SK-N-SH (cell line): ENCODE measurements around the gene NRG3. TPM values are rescaled to one million over a fixed set of nuclear protein-coding genes. Genes with fewer than 3 reads are reported as not detected.

Experiments
- CTCF ChIA-PET: fragments of 300-600, 350-600 bp; formaldehyde crosslinking; extraction: SDS; loops from one replicate; lab custom pipeline; 2021; lab: Yijun Ruan, JAX
- POLR2A ChIA-PET: fragments of 350-600 bp; sonication (Branson Sonifier 250); formaldehyde crosslinking; extraction: SDS; loops from one replicate; lab custom pipeline; 2020; ENCODE audit warnings: antibody characterized with exemption, inconsistent platforms; lab: Yijun Ruan, JAX
- DNase-seq: peaks from one replicate; pipeline ENCODE4 v3.0.0; 2012
- H2AFZ ChIP-seq: fragments of 200-600 bp; sonication (generic); 2 replicates; pipeline ENCODE4 v1.8.1; 2016; ENCODE audit warnings: antibody characterized with exemption, mild to moderate bottlenecking, low read depth
- H3F3A ChIP-seq: fragments of 200-600 bp; sonication (generic); replicated peaks from 2 replicates; pipeline ENCODE3; 2016; ENCODE audit warnings: antibody characterized with exemption, mild to moderate bottlenecking; ENCODE audit not compliant: insufficient read depth
- H3K27ac ChIP-seq, 2 experiments: fragments of 200-500 bp in 1 of 2; fragments of 200-600 bp in 1 of 2; sonication (Bioruptor generic) in 1 of 2; sonication (generic), shearing (Covaris generic) in 1 of 2; 2 replicates each; pipeline versions ENCODE4 v1.5.1 to v1.6.1; 2014 to 2016; ENCODE audit warnings: low read depth in 2 of 2, inconsistent platforms in 1 of 2, low read length in 1 of 2, mild to moderate bottlenecking in 1 of 2, mixed read lengths in 1 of 2
- H3K27me3 ChIP-seq: fragments of 200-600 bp; sonication (generic), shearing (Covaris generic); 2 replicates; pipeline ENCODE4 v1.6.1; 2016; ENCODE audit warnings: mixed run types; ENCODE audit not compliant: insufficient read depth
- H3K36me3 ChIP-seq, 2 experiments: fragments of 200-500 bp in 1 of 2; fragments of 200-600 bp in 1 of 2; sonication (Bioruptor generic) in 1 of 2; sonication (generic) in 1 of 2; replicated peaks in 1 of 2; 2 replicates each; pipeline versions ENCODE3 to v1.5.1; 2014 to 2016; ENCODE audit warnings: low read length in 1 of 2, mild to moderate bottlenecking in 1 of 2; ENCODE audit not compliant: insufficient read depth in 2 of 2, control insufficient read depth in 1 of 2
- H3K4me1 ChIP-seq, 2 experiments: fragments of 200-500 bp in 1 of 2; fragments of 200-600 bp in 1 of 2; sonication (Bioruptor generic) in 1 of 2; sonication (generic), shearing (Covaris generic) in 1 of 2; 2 replicates each; pipeline versions ENCODE4 v1.5.1 to v1.6.1; 2014 to 2016; ENCODE audit warnings: low read depth in 1 of 2, low read length in 1 of 2, mixed run types in 1 of 2; ENCODE audit not compliant: insufficient read depth in 2 of 2, control insufficient read depth in 1 of 2
- H3K4me2 ChIP-seq: fragments of 200-600 bp; sonication (generic), shearing (Covaris generic); 2 replicates; pipeline ENCODE4 v1.6.1; 2017; ENCODE audit warnings: mixed run types
- H3K4me3 ChIP-seq, 2 experiments: fragments of 200-500 bp in 1 of 2; fragments of 200-600 bp in 1 of 2; sonication (Bioruptor generic) in 1 of 2; sonication (generic), shearing (Covaris generic) in 1 of 2; 2 replicates each; pipeline versions ENCODE4 v1.5.1 to v1.8.1; 2014 to 2016; ENCODE audit warnings: low read depth in 2 of 2, inconsistent platforms in 1 of 2, low read length in 1 of 2, mild to moderate bottlenecking in 1 of 2, mixed read lengths in 1 of 2, moderate library complexity in 1 of 2
- H3K79me2 ChIP-seq: fragments of 200-600 bp; sonication (generic); 2 replicates; pipeline ENCODE4 v1.8.1; 2017; ENCODE audit warnings: mild to moderate bottlenecking; ENCODE audit not compliant: insufficient read depth
- H3K9ac ChIP-seq: fragments of 200-600 bp; sonication (generic); 2 replicates; pipeline ENCODE4 v1.6.1; 2017; ENCODE audit warnings: mixed run types
- H3K9me2 ChIP-seq: fragments of 200-600 bp; sonication (generic); 2 replicates; pipeline ENCODE4 v1.6.1; 2017; ENCODE audit warnings: mixed run types
- H3K9me3 ChIP-seq: fragments of 200-600 bp; sonication (generic); 2 replicates; pipeline ENCODE4 v1.6.1; 2017; ENCODE audit warnings: mixed run types, mild to moderate bottlenecking, moderate library complexity
- H4K20me1 ChIP-seq: fragments of 200-600 bp; sonication (generic); 2 replicates; pipeline ENCODE4 v1.6.1; 2017; ENCODE audit warnings: mild to moderate bottlenecking, mixed run types; ENCODE audit not compliant: insufficient read depth
- EP300 ChIP-seq, 2 experiments: IDR thresholded peaks; 2 replicates each; pipeline versions ENCODE4 v1.4.0 to v1.6.1; 2012; ENCODE audit warnings: borderline replicate concordance in 1 of 2, low read depth in 1 of 2, low read length in 1 of 2
- FOSL2 ChIP-seq: IDR thresholded peaks from 2 replicates; pipeline ENCODE4 v1.4.0; 2012; ENCODE audit warnings: low read depth, mild to moderate bottlenecking, moderate library complexity, borderline replicate concordance
- FOXM1 ChIP-seq: IDR thresholded peaks from 2 replicates; pipeline ENCODE4 v1.4.0; 2012; ENCODE audit warnings: low read depth, mild to moderate bottlenecking
- GABPA ChIP-seq: IDR thresholded peaks from 2 replicates; pipeline ENCODE4 v1.4.0; 2012; ENCODE audit warnings: low read depth, mild to moderate bottlenecking
- GATA2 ChIP-seq: sonication (generic); formaldehyde crosslinking; IDR thresholded peaks from 2 replicates; pipeline ENCODE4 v1.5.0; 2020; ENCODE audit warnings: mild to moderate bottlenecking, missing genetic modification reagents
- MXI1 ChIP-seq: IDR thresholded peaks from 2 replicates; pipeline ENCODE4 v1.6.1; 2012; ENCODE audit warnings: mild to moderate bottlenecking, low read depth, low read length, improper control_type of control experiment
- NFIC ChIP-seq: IDR thresholded peaks from 2 replicates; pipeline ENCODE4 v1.4.0; 2012; ENCODE audit warnings: borderline replicate concordance
- POLR2AphosphoS5 ChIP-seq: IDR thresholded peaks from 2 replicates; pipeline ENCODE4 v1.6.1; 2012; ENCODE audit warnings: low read depth, low read length
- RXRA ChIP-seq: IDR thresholded peaks from 2 replicates; pipeline ENCODE4 v1.4.0; 2012; ENCODE audit warnings: low read depth, mild to moderate bottlenecking, borderline replicate concordance
- TAF1 ChIP-seq: IDR thresholded peaks from 2 replicates; pipeline ENCODE4 v1.6.1; 2012; ENCODE audit warnings: low read depth, mild to moderate bottlenecking, low read length, moderate library complexity, borderline replicate concordance
- TCF12 ChIP-seq: IDR thresholded peaks from 2 replicates; pipeline ENCODE4 v1.4.0; 2012
- WGBS: methylation state at CpG from one replicate; pipeline ENCODE4 v1.1.6; 2017; ENCODE audit warnings: low lambda C conversion rate; 5-methylcytosine and 5-hydroxymethylcytosine counted together
- polyA plus RNA-seq, 3 experiments: library from polyadenylated mRNA; depleted of rRNA; stranded (reverse); fragments of >200 nt; gene quantifications; 2 replicates each; pipeline ENCODE4 v1.2.3, GENCODE V29; 2012
- TF ChIP-seq, protein P1 (sequence below): fragments of 150-350 bp; IDR thresholded peaks from 2 replicates; pipeline ENCODE4 v1.6.1; 2016; ENCODE audit warnings: mild to moderate bottlenecking, low read depth, low read length
- TF ChIP-seq, protein P2 (sequence below): IDR thresholded peaks from 2 replicates; pipeline ENCODE4; 2012
- TF ChIP-seq, protein P3 (sequence below): IDR thresholded peaks from 2 replicates; pipeline ENCODE4 v1.4.0; 2012; ENCODE audit warnings: low read depth, borderline replicate concordance
- TF ChIP-seq, protein P4 (sequence below): fragments of 200-600 bp; sonication (generic); IDR thresholded peaks from 2 replicates; pipeline ENCODE4 v1.6.1; 2017; ENCODE audit warnings: antibody characterized with exemption, mild to moderate bottlenecking, moderate library complexity

The NRG3 gene
- polyA plus RNA-seq, 1 of the 3 experiments (the other 2 are of a cell fraction) = 0.03 TPM

DNA sequence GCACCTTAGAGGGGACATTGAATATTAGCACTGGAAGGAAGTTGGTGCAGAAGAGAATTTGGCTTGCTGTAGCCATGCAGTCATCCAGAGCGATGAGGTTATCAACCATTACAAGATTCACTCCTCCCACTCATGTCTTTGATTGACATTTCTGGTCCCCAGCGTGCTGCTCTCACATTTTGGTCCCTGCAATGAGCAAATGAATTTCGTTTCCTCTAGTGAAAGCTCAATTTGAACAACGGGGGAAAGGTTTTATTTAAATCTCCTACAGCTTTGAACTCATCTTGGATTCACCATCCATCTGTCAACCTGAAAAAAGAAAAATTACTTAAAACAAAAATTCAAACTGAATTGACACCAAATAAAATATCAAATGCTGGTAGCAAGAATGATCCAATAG, 975.2 kb downstream of the NRG3 start:
- H3K4me2 ChIP-seq = no peak overlapping the region
- no peak overlapping the region for H3K27ac ChIP-seq
- H2AFZ ChIP-seq = no peak overlapping the region
- DNase-seq = no peak
- no peaks in the 10 kb centered on the region for H3K9me3 ChIP-seq
- no peak for TF ChIP-seq GATA2
- no peak for TF ChIP-seq RXRA
- TF ChIP-seq NFIC = no peak
- no peak for TF ChIP-seq FOXM1
- no peak for TF ChIP-seq MXI1
- TF ChIP-seq, protein P1, sequence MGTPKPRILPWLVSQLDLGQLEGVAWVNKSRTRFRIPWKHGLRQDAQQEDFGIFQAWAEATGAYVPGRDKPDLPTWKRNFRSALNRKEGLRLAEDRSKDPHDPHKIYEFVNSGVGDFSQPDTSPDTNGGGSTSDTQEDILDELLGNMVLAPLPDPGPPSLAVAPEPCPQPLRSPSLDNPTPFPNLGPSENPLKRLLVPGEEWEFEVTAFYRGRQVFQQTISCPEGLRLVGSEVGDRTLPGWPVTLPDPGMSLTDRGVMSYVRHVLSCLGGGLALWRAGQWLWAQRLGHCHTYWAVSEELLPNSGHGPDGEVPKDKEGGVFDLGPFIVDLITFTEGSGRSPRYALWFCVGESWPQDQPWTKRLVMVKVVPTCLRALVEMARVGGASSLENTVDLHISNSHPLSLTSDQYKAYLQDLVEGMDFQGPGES = no peak
- TF ChIP-seq GABPA = no peak
- TF ChIP-seq POLR2AphosphoS5 = no peak
- TF ChIP-seq, all 33 proteins: peak for 0
- no peaks in the 10 kb centered on the region for H3F3A ChIP-seq
- no peaks in the 10 kb centered on the region for H3K36me3 ChIP-seq
- ChIA-PET POLR2A (no interaction called here), CTCF (no interaction called here)
- no peaks in the 10 kb centered on the region for H3K79me2 ChIP-seq
- H3K4me3 ChIP-seq = no peak overlapping the region
- H4K20me1 ChIP-seq = no peaks in the 10 kb centered on the region
- H3K4me1 ChIP-seq = no peaks in the 10 kb centered on the region
- no peaks in the 10 kb centered on the region for H3K9me2 ChIP-seq
- H3K27me3 ChIP-seq = no peaks in the 10 kb centered on the region
- 48% methylated on average over 4 of the region's 4 CpGs for WGBS
- no peak overlapping the region for H3K9ac ChIP-seq

DNA sequence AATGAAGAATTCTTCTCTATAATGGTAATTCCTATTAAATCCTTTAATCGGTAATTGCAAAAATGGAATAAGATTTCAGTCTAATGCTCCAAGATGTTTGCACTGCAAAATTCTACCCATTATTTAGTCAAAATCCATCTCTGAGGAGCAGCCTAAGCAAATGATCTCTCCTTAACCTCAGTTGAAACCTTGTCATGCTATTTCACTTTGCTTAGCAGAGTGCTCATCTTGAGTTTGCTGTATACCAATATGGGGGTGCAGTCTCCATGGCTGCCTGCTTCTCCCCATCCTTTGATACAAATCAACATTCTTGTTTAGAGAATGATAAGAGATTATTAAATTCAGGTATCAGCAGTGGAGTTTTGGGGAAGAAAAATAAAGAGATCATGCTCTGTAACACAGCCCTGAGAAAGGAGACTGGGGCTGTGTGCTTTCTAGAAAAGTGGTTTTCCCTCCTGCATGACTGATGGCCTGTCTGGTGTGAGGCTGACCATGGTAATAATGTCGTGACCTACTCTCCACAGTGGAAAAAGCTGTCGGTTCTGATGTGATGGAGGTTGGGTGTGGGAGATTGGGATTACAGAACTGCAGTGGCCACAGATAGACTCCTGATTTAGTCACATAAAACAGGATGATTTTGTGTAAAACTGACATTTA, 982.1 kb downstream of the NRG3 start:
- Histone ChIP-seq H3K4me2 (no peak overlapping the region), H3F3A (no peaks in the 10 kb centered on the region), H3K79me2 (no peaks in the 10 kb centered on the region), H3K9me3 (no peaks in the 10 kb centered on the region), H2AFZ (no peak overlapping the region), H3K27ac (no peak overlapping the region), H3K9ac (no peak overlapping the region), H3K27me3 (no peaks in the 10 kb centered on the region), H3K9me2 (no peaks in the 10 kb centered on the region), H3K4me1 (no peaks in the 10 kb centered on the region; a peak in 1 of 4 replicates), H3K4me3 (no peak overlapping the region), H4K20me1 (no peaks in the 10 kb centered on the region), H3K36me3 (no peaks in the 10 kb centered on the region)
- whole genome bisulfite sequencing = 79% methylated on average over 3 of the region's 3 CpGs
- TF ChIP-seq TCF12 (no peak), FOXM1 (no peak), GATA2 (no peak), EP300 (IDR thresholded peaks at IDR 0.05; ENCODE audit: borderline replicate concordance in 1 of 2, low read depth in 1 of 2, low read length in 1 of 2) (no peak), RXRA (no peak), NFIC (no peak), TAF1 (no peak), POLR2AphosphoS5 (no peak), FOSL2 (no peak)
- TF ChIP-seq, protein P2, sequence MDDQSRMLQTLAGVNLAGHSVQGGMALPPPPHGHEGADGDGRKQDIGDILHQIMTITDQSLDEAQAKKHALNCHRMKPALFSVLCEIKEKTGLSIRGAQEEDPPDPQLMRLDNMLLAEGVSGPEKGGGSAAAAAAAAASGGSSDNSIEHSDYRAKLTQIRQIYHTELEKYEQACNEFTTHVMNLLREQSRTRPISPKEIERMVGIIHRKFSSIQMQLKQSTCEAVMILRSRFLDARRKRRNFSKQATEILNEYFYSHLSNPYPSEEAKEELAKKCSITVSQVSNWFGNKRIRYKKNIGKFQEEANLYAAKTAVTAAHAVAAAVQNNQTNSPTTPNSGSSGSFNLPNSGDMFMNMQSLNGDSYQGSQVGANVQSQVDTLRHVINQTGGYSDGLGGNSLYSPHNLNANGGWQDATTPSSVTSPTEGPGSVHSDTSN = no peak
- TF ChIP-seq, protein P3, sequence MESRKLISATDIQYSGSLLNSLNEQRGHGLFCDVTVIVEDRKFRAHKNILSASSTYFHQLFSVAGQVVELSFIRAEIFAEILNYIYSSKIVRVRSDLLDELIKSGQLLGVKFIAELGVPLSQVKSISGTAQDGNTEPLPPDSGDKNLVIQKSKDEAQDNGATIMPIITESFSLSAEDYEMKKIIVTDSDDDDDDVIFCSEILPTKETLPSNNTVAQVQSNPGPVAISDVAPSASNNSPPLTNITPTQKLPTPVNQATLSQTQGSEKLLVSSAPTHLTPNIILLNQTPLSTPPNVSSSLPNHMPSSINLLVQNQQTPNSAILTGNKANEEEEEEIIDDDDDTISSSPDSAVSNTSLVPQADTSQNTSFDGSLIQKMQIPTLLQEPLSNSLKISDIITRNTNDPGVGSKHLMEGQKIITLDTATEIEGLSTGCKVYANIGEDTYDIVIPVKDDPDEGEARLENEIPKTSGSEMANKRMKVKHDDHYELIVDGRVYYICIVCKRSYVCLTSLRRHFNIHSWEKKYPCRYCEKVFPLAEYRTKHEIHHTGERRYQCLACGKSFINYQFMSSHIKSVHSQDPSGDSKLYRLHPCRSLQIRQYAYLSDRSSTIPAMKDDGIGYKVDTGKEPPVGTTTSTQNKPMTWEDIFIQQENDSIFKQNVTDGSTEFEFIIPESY = no peak
- TF ChIP-seq, protein P4, sequence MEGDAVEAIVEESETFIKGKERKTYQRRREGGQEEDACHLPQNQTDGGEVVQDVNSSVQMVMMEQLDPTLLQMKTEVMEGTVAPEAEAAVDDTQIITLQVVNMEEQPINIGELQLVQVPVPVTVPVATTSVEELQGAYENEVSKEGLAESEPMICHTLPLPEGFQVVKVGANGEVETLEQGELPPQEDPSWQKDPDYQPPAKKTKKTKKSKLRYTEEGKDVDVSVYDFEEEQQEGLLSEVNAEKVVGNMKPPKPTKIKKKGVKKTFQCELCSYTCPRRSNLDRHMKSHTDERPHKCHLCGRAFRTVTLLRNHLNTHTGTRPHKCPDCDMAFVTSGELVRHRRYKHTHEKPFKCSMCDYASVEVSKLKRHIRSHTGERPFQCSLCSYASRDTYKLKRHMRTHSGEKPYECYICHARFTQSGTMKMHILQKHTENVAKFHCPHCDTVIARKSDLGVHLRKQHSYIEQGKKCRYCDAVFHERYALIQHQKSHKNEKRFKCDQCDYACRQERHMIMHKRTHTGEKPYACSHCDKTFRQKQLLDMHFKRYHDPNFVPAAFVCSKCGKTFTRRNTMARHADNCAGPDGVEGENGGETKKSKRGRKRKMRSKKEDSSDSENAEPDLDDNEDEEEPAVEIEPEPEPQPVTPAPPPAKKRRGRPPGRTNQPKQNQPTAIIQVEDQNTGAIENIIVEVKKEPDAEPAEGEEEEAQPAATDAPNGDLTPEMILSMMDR = no peak
- POLR2A ChIA-PET = no interaction called here
- no peak for DNase-seq
- CTCF ChIA-PET = no interaction called here
